Erythroblast (primary cell): ENCODE results near the gene ACP1.

Source experiments
- GATA1 ChIP-seq: IDR thresholded peaks from 2 replicates; pipeline ENCODE4 v1.6.1; 2011; ENCODE audit warnings: low read depth, mild to moderate bottlenecking, control low read depth, low read length, moderate library complexity
- POLR2A ChIP-seq: IDR thresholded peaks from 2 replicates; pipeline ENCODE4 v1.6.1; 2011; ENCODE audit warnings: mild to moderate bottlenecking, low read length

DNA sequence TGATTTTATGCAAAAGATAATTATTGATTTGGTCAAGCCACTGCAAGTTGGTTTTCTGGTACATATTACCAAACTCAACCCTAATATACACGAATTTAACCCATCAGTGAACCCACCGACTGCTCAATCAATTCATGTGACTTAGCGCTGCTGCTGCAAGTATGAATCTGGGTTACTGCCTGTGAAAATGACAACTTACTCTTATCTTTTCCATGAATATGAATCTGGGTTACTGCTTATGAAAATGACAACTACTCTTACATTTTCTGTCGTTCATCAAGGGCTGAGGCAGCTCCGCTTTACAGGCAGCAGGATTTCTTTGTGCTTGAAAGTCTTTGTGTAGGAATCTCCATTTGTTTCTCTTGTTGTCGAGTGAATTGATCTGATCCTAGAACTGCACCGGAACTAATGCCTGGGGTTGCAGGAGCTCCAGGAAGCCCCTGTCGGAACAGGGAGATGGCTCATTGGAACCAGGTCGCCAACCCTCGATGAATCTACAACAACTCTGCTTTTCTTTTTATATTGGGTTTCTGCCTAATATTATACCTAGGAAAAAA is 45.3 kb downstream of the ACP1 start:
- TF ChIP-seq POLR2A, result no peak
- TF ChIP-seq GATA1, result no peak
